ENCODE measurements around the gene ID4.

The ID4 gene

GRCh38 chr6:19836799-19837510 lies at the start of gene ID4:
ID4 (plus strand) TSS chr6:19837370; CDS start chr6:19837755, 385 bp downstream.
- peaks cover 5% of the 10 kb centered on the region for H3K9me3 Mint-ChIP-seq
- H3K27ac Mint-ChIP-seq: no peak within 1 kb of the TSS
- H3K4me3 Mint-ChIP-seq: no peak within 1 kb of the TSS
- peaks cover 39% of the 10 kb centered on the region for H3K27me3 Mint-ChIP-seq
- peaks cover 9% of the 10 kb centered on the region for H3K4me1 Mint-ChIP-seq
- peak; percentile 41 for ATAC-seq
- no peaks in the 10 kb centered on the region for H3K36me3 Mint-ChIP-seq

GRCh38 chr6:19788686-19789085 lies 48.5 kb upstream of the ID4 start:
- H3K9me3 Mint-ChIP-seq: peaks cover 2% of the 10 kb centered on the region
- H3K27me3 Mint-ChIP-seq: no peaks in the 10 kb centered on the region
- H3K4me1 Mint-ChIP-seq: no peaks in the 10 kb centered on the region
- no peak for ATAC-seq
- H3K4me3 Mint-ChIP-seq: no peak overlapping the region
- H3K36me3 Mint-ChIP-seq: no peaks in the 10 kb centered on the region
- H3K27ac Mint-ChIP-seq: no peak overlapping the region

- Mint-ChIP-seq H3K4me3 (no peak overlapping the region), H3K27me3 (no peaks in the 10 kb centered on the region), H3K9me3 (no peaks in the 10 kb centered on the region), H3K27ac (no peak overlapping the region), H3K4me1 (no peaks in the 10 kb centered on the region), H3K36me3 (no peaks in the 10 kb centered on the region)
- ATAC-seq: no peak
Measured at GRCh38 chr6:19789100-19789803, 47.9 kb upstream of the ID4 start.

- ATAC-seq: no peak
- Mint-ChIP-seq H3K4me3 (no peak overlapping the region), H3K27ac (no peak overlapping the region), H3K27me3 (no peaks in the 10 kb centered on the region), H3K4me1 (no peaks in the 10 kb centered on the region), H3K36me3 (no peaks in the 10 kb centered on the region), H3K9me3 (peaks cover 4% of the 10 kb centered on the region)
Measured at GRCh38 chr6:19791267-19791666, 45.9 kb upstream of the ID4 start.

- Mint-ChIP-seq H3K27me3 (no peaks in the 10 kb centered on the region), H3K27ac (no peak overlapping the region), H3K9me3 (peaks cover 14% of the 10 kb centered on the region), H3K4me1 (no peaks in the 10 kb centered on the region), H3K4me3 (no peak overlapping the region), H3K36me3 (no peaks in the 10 kb centered on the region)
- no peak for ATAC-seq
Measured at GRCh38 chr6:19795211-19795610, 42.0 kb upstream of the ID4 start.

- no peaks in the 10 kb centered on the region for H3K4me1 Mint-ChIP-seq
- peaks cover 14% of the 10 kb centered on the region for H3K9me3 Mint-ChIP-seq
- H3K36me3 Mint-ChIP-seq: no peaks in the 10 kb centered on the region
- no peaks in the 10 kb centered on the region for H3K27me3 Mint-ChIP-seq
- ATAC-seq: no peak
- H3K4me3 Mint-ChIP-seq: no peak overlapping the region
- H3K27ac Mint-ChIP-seq: no peak overlapping the region
Measured at GRCh38 chr6:19796452-19796851, 40.7 kb upstream of the ID4 start.

GRCh38 chr6:19798362-19798761 lies 38.8 kb upstream of the ID4 start:
- ATAC-seq: no peak
- peaks cover 17% of the 10 kb centered on the region for H3K9me3 Mint-ChIP-seq
- H3K4me3 Mint-ChIP-seq: no peak overlapping the region
- peaks cover 3% of the 10 kb centered on the region for H3K27me3 Mint-ChIP-seq
- no peaks in the 10 kb centered on the region for H3K4me1 Mint-ChIP-seq
- no peak overlapping the region for H3K27ac Mint-ChIP-seq
- H3K36me3 Mint-ChIP-seq: no peaks in the 10 kb centered on the region

- Mint-ChIP-seq H3K36me3 (no peaks in the 10 kb centered on the region), H3K9me3 (peaks cover 6% of the 10 kb centered on the region), H3K27me3 (peaks cover 25% of the 10 kb centered on the region), H3K4me1 (peaks cover 10% of the 10 kb centered on the region), H3K4me3 (no peak overlapping the region), H3K27ac (no peak overlapping the region)
- ATAC-seq: no peak
Measured at GRCh38 chr6:19802656-19803055, 34.5 kb upstream of the ID4 start.

GRCh38 chr6:19803331-19804204 lies 33.6 kb upstream of the ID4 start:
- no peak for ATAC-seq
- H3K36me3 Mint-ChIP-seq: no peaks in the 10 kb centered on the region
- peaks cover 25% of the 10 kb centered on the region for H3K27me3 Mint-ChIP-seq
- H3K4me3 Mint-ChIP-seq: no peak overlapping the region
- H3K4me1 Mint-ChIP-seq: peaks cover 10% of the 10 kb centered on the region
- H3K9me3 Mint-ChIP-seq: peaks cover 6% of the 10 kb centered on the region
- H3K27ac Mint-ChIP-seq: no peak overlapping the region

- H3K27me3 Mint-ChIP-seq: peaks cover 25% of the 10 kb centered on the region
- H3K27ac Mint-ChIP-seq: no peak overlapping the region
- H3K4me3 Mint-ChIP-seq: peak overlapping the region; percentile 69
- H3K4me1 Mint-ChIP-seq: peaks cover 10% of the 10 kb centered on the region
- H3K36me3 Mint-ChIP-seq: no peaks in the 10 kb centered on the region
- peak; percentile 68 for ATAC-seq
- H3K9me3 Mint-ChIP-seq: peaks cover 5% of the 10 kb centered on the region
Measured at GRCh38 chr6:19804205-19805128, 32.7 kb upstream of the ID4 start.

- H3K27me3 Mint-ChIP-seq: peaks cover 25% of the 10 kb centered on the region
- peaks cover 10% of the 10 kb centered on the region for H3K4me1 Mint-ChIP-seq
- H3K27ac Mint-ChIP-seq: no peak overlapping the region
- ATAC-seq: no peak
- H3K36me3 Mint-ChIP-seq: no peaks in the 10 kb centered on the region
- H3K4me3 Mint-ChIP-seq: peak overlapping the region; percentile 16
- peaks cover 3% of the 10 kb centered on the region for H3K9me3 Mint-ChIP-seq
Measured at GRCh38 chr6:19805129-19805481, 32.1 kb upstream of the ID4 start.

GRCh38 chr6:19806971-19807396 lies 30.2 kb upstream of the ID4 start:
- no peaks in the 10 kb centered on the region for H3K36me3 Mint-ChIP-seq
- no peak for ATAC-seq

GRCh38 chr6:19811397-19812079 lies 25.6 kb upstream of the ID4 start:
- H3K4me1 Mint-ChIP-seq: no peaks in the 10 kb centered on the region
- no peak overlapping the region for H3K4me3 Mint-ChIP-seq
- no peaks in the 10 kb centered on the region for H3K27me3 Mint-ChIP-seq
- no peaks in the 10 kb centered on the region for H3K36me3 Mint-ChIP-seq
- ATAC-seq: no peak
- peaks cover 6% of the 10 kb centered on the region for H3K9me3 Mint-ChIP-seq
- H3K27ac Mint-ChIP-seq: no peak overlapping the region

More at GRCh38 chr6:19806971-19807396, 30.2 kb upstream of the ID4 start:
- no peak overlapping the region for H3K27ac Mint-ChIP-seq
- H3K9me3 Mint-ChIP-seq: no peaks in the 10 kb centered on the region
- peaks cover 25% of the 10 kb centered on the region for H3K27me3 Mint-ChIP-seq
- H3K4me1 Mint-ChIP-seq: peaks cover 10% of the 10 kb centered on the region
- H3K4me3 Mint-ChIP-seq: no peak overlapping the region

- Mint-ChIP-seq H3K36me3 (no peaks in the 10 kb centered on the region), H3K27me3 (no peaks in the 10 kb centered on the region), H3K27ac (no peak overlapping the region), H3K4me3 (no peak overlapping the region), H3K4me1 (no peaks in the 10 kb centered on the region), H3K9me3 (peaks cover 6% of the 10 kb centered on the region)
- ATAC-seq: no peak
Measured at GRCh38 chr6:19812512-19813119, 24.6 kb upstream of the ID4 start.

Measured in stimulated activated memory B cell treated with anti-CD40 and anti-IgM and Interleukin-4, amounts not matched to agents 10 μg/mL and 1 μg/mL and 100 μg/mL, for 72 hours (primary cell).